Progenitor cell of endocrine pancreas (in vitro differentiated cells): ENCODE data around the gene TARP.

Experiments used
- DNase-seq: peaks from one replicate; pipeline ENCODE4 v3.0.0; 2021; ENCODE audit warnings: low spot score; ENCODE audit not compliant: unreplicated experiment
- H3K27ac Mint-ChIP-seq: 2 replicates; pipeline ENCODE4 v1.8.0; 2021; ENCODE audit warnings: mild to moderate bottlenecking, moderate library complexity, mixed read lengths
- H3K27me3 Mint-ChIP-seq: 2 replicates; pipeline ENCODE4 v1.8.0; 2021; ENCODE audit warnings: mixed read lengths
- H3K36me3 Mint-ChIP-seq: 2 replicates; pipeline ENCODE4 v1.8.0; 2022; ENCODE audit warnings: mixed read lengths; ENCODE audit not compliant: insufficient read depth
- H3K4me1 Mint-ChIP-seq: 2 replicates; pipeline ENCODE4 v1.8.0; 2021; ENCODE audit warnings: low read depth, mixed read lengths
- H3K4me3 Mint-ChIP-seq: 2 replicates; pipeline ENCODE4 v1.8.0; 2021; ENCODE audit warnings: low read depth, mild to moderate bottlenecking, moderate library complexity, mixed read lengths
- H3K9me3 Mint-ChIP-seq: 2 replicates; pipeline ENCODE4 v1.8.0; 2021; ENCODE audit warnings: low read depth, mixed read lengths
- CTCF ChIP-seq: fragments of 200-600 bp; sonication (generic); IDR thresholded peaks from one replicate; pipeline ENCODE4 v1.5.0; 2021; ENCODE audit warnings: antibody characterized with exemption, mild to moderate bottlenecking; ENCODE audit not compliant: unreplicated experiment

TARP gene

GRCh38 chr7:38273286-38273995 lies at the start of gene TARP:
Gene TARP (minus strand): TSS chr7:38273636.
- Mint-ChIP-seq H3K4me1 (peaks cover 2% of the 10 kb centered on the region), H3K27me3 (no peaks in the 10 kb centered on the region), H3K27ac (no peak within 1 kb of the TSS), H3K9me3 (no peaks in the 10 kb centered on the region), H3K4me3 (no peak within 1 kb of the TSS), H3K36me3 (no peaks in the 10 kb centered on the region)
- no peak for TF ChIP-seq CTCF
- no peak for DNase-seq

- no peaks in the 10 kb centered on the region for H3K36me3 Mint-ChIP-seq
Measured at GRCh38 chr7:38323156-38323555, 49.7 kb upstream of the TARP start.

DNA sequence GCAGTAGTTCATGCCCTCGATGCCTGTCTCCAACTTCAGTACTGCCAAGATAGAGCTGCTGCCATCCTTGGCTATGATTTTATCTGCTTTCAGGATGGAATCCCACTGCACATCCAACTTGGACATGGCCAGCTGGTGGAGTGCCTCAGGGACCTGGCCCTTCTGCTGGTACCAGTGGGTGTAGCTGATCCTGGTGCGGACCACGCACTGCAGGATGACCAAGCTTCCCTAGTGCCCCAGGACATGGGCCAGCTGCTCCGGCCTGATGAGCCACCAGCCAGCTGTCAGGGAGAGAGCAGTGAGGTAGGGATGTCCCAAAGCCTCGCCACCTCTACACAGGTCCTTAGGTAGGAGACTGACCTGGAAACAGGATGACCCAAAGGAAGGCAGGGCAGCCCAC lies 49.0 kb upstream of the TARP start:
- peaks cover 14% of the 10 kb centered on the region for H3K4me1 Mint-ChIP-seq
- H3K27me3 Mint-ChIP-seq: peaks cover 21% of the 10 kb centered on the region
- H3K36me3 Mint-ChIP-seq: no peaks in the 10 kb centered on the region
- H3K27ac Mint-ChIP-seq: no peak overlapping the region
- no peaks in the 10 kb centered on the region for H3K9me3 Mint-ChIP-seq
- TF ChIP-seq CTCF: no peak
- no peak for DNase-seq
- H3K4me3 Mint-ChIP-seq: no peak overlapping the region

More at GRCh38 chr7:38323156-38323555, 49.7 kb upstream of the TARP start:
- no peak for TF ChIP-seq CTCF
- H3K27ac Mint-ChIP-seq: no peak overlapping the region
- H3K9me3 Mint-ChIP-seq: no peaks in the 10 kb centered on the region
- no peak overlapping the region for H3K4me3 Mint-ChIP-seq
- no peak for DNase-seq
- H3K27me3 Mint-ChIP-seq: peaks cover 24% of the 10 kb centered on the region
- H3K4me1 Mint-ChIP-seq: peaks cover 14% of the 10 kb centered on the region

DNA sequence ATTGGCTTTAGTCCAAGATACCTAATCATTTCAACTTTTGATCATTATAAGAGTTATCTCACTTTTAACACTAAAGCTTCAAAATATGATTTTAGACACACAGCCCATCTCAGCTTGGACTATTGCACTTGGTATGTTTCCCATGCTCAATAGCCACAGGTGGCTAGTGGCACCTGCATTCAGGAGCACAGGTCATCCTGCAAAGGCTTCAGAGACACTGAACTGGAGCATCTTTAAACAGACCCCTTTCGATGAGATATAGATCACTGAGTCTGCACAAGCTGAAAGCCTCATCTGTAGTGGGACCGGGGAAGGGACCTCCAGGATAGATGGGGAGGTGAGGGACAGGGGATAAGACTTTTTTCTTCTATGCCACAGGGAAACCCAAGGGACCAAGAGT lies 48.5 kb upstream of the TARP start:
- H3K9me3 Mint-ChIP-seq: no peaks in the 10 kb centered on the region
- H3K36me3 Mint-ChIP-seq: no peaks in the 10 kb centered on the region
- DNase-seq: no peak
- H3K4me3 Mint-ChIP-seq: no peak overlapping the region
- H3K4me1 Mint-ChIP-seq: peaks cover 14% of the 10 kb centered on the region
- peaks cover 19% of the 10 kb centered on the region for H3K27me3 Mint-ChIP-seq
- H3K27ac Mint-ChIP-seq: no peak overlapping the region
- TF ChIP-seq CTCF: no peak

DNA sequence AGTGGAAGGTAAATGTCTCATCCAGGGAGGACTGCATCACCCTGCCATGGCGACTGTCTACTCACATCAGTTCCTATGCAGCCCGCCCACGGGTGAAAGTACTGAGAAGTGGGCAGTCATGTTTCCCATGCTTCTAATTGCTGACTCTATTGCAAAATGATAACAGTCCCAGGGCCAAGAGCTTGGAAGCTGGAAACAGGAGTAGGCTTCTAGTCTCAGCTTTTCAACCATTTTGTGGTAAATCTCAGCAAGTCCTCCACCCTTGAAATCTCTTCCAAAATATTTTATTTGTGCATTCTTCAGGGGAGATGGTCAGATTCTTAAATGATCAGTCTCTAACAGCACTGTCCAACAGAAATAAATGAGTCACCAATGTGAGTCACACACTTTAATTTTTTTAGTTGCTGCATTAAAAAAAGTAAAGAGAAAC lies 48.1 kb upstream of the TARP start:
- Mint-ChIP-seq H3K4me3 (no peak overlapping the region), H3K4me1 (peaks cover 14% of the 10 kb centered on the region), H3K9me3 (no peaks in the 10 kb centered on the region), H3K27ac (no peak overlapping the region), H3K27me3 (peaks cover 14% of the 10 kb centered on the region), H3K36me3 (no peaks in the 10 kb centered on the region)
- TF ChIP-seq CTCF: no peak
- no peak for DNase-seq
